Cardiac fibroblast (primary cell): ENCODE measurements around the gene LEP.

ENCODE experiments used
- DNase-seq, 2 donors: peaks; one replicate each; pipeline versions ENCODE4 v3.0.0 to v3.0.0-alpha.2; 2010; ENCODE audit warnings: low read depth in 2 of 2
- H3K4me3 ChIP-seq, 2 donors: replicated peaks in 1 of 2; 1 replicate in 1 of 2; 2 replicates in 1 of 2; pipeline ENCODE4 v1.5.1; 2011; ENCODE audit warnings: low read depth in 2 of 2, low read length in 2 of 2, mild to moderate bottlenecking in 2 of 2, moderate library complexity in 1 of 2
- TF ChIP-seq, protein P1 (sequence below): IDR thresholded peaks from one replicate; pipeline ENCODE4 v1.5.1; 2011; ENCODE audit warnings: low read depth, mild to moderate bottlenecking, low read length, inconsistent platforms

The LEP gene

GRCh38 chr7:128205068-128205467 is 36.0 kb upstream of the LEP start:
- no peak for DNase-seq
- TF ChIP-seq, protein P1, sequence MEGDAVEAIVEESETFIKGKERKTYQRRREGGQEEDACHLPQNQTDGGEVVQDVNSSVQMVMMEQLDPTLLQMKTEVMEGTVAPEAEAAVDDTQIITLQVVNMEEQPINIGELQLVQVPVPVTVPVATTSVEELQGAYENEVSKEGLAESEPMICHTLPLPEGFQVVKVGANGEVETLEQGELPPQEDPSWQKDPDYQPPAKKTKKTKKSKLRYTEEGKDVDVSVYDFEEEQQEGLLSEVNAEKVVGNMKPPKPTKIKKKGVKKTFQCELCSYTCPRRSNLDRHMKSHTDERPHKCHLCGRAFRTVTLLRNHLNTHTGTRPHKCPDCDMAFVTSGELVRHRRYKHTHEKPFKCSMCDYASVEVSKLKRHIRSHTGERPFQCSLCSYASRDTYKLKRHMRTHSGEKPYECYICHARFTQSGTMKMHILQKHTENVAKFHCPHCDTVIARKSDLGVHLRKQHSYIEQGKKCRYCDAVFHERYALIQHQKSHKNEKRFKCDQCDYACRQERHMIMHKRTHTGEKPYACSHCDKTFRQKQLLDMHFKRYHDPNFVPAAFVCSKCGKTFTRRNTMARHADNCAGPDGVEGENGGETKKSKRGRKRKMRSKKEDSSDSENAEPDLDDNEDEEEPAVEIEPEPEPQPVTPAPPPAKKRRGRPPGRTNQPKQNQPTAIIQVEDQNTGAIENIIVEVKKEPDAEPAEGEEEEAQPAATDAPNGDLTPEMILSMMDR: no peak

GRCh38 chr7:128206017-128206746 is 34.9 kb upstream of the LEP start:
- TF ChIP-seq, protein P1: no peak
- DNase-seq: no peak
- no peak overlapping the region for H3K4me3 ChIP-seq

More at GRCh38 chr7:128205068-128205467, 36.0 kb upstream of the LEP start:
- H3K4me3 ChIP-seq: no peak overlapping the region

DNA sequence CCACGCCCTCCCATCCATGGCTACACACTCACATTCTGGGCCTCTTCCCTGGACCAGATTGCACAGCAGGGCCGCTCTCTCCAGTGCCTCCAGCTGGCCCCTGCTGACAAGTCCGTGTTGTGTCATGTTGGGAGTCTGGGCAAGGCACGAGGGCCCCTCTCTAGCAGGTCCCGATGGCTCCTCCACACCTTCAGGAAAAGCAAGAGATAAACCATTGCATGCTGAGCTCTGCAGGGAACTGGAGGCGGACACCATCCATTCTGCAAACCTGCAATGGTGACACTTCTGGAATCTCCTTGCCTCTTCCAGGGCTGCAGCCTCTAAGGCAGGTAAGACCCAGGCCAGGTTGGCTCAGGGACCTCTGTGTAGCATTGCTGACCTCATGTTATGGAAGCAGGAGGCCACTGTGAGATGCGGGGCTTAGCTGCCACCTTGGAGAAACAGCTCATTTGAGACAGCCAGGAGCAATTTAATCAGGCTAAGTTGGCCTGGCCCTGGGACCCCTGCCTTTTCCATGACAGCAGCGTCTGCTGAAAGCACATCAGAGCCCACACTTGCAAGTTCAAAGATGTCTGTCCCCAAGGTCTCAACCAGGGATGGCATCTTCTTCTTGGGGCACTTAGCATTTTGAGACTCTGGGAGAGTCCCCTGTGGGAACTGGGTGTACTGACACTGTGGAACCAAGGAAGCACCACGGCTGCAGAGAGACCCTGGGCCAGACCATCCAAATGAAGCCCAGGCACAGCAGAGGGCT is 34.2 kb upstream of the LEP start:
- no peak overlapping the region for H3K4me3 ChIP-seq
- TF ChIP-seq, protein P1: no peak
- DNase-seq: no peak

- H3K4me3 ChIP-seq: no peak overlapping the region
- TF ChIP-seq, protein P1: no peak
- DNase-seq: no peak
Measured at GRCh38 chr7:128207609-128208008, 33.5 kb upstream of the LEP start.

GRCh38 chr7:128209229-128210035 is 31.6 kb upstream of the LEP start:
- DNase-seq: peak; percentile 82 to 84
- TF ChIP-seq, protein P1: peak; percentile 97
- H3K4me3 ChIP-seq: no peak overlapping the region

GRCh38 chr7:128210036-128210347 is 31.1 kb upstream of the LEP start:
- TF ChIP-seq, protein P1: no peak
- no peak overlapping the region for H3K4me3 ChIP-seq
- no peak for DNase-seq
